ENCODE measurements around the gene HSFX1.
"Not testable (repeated sequence)": the region's sequence is repeated elsewhere in the genome, so short reads cannot be mapped to it uniquely, and the experiment has no call there.

Gene HSFX1
- total RNA-seq: 0.04 to 0.19 (median 0.11) reads per million in 3 experiments

GRCh38 chrX:149773768-149774167 lies at the start of gene HSFX1:
Gene HSFX1 (plus strand): TSS chrX:149774068. CDS start chrX:149774682, 614 bp downstream.
- not testable (repeated sequence) for DNase-seq

GRCh38 chrX:149727308-149727707 lies 46.6 kb upstream of the HSFX1 start:
- DNase-seq: not testable (repeated sequence)

GRCh38 chrX:149742269-149742668 lies 31.6 kb upstream of the HSFX1 start:
- DNase-seq: not testable (repeated sequence)

GRCh38 chrX:149746390-149747007 lies 27.4 kb upstream of the HSFX1 start:
- DNase-seq: not testable (repeated sequence)

- DNase-seq: no peak
Measured at GRCh38 chrX:149757206-149758067, 16.4 kb upstream of the HSFX1 start.

- DNase-seq: no peak
Measured at GRCh38 chrX:149758068-149758714, 15.7 kb upstream of the HSFX1 start.

- not testable (repeated sequence) for DNase-seq
Measured at GRCh38 chrX:149758715-149759078, 15.2 kb upstream of the HSFX1 start.

GRCh38 chrX:149759824-149760223 lies 14.0 kb upstream of the HSFX1 start:
- no peak for DNase-seq

- no peak for DNase-seq
Measured at GRCh38 chrX:149760965-149761364, 12.9 kb upstream of the HSFX1 start.

GRCh38 chrX:149761858-149762674 lies 11.8 kb upstream of the HSFX1 start:
- not testable (repeated sequence) for DNase-seq

- no peak for DNase-seq
Measured at GRCh38 chrX:149762696-149763614, 10.9 kb upstream of the HSFX1 start.

GRCh38 chrX:149770344-149770743 lies 3.5 kb upstream of the HSFX1 start:
- not testable (repeated sequence) for DNase-seq

- DNase-seq: not testable (repeated sequence)
Measured at GRCh38 chrX:149773026-149773425, 842 bp upstream of the HSFX1 start.

GRCh38 chrX:149777999-149778398 lies 4.1 kb downstream of the HSFX1 start:
- not testable (repeated sequence) for DNase-seq

- not testable (repeated sequence) for DNase-seq
Measured at GRCh38 chrX:149781727-149782126, 7.9 kb downstream of the HSFX1 start, which contains the start of gene MAGEA9. Gene MAGEA9 (plus strand): TSS chrX:149781930. CDS start chrX:149786211, 4,281 bp downstream.

GRCh38 chrX:149795531-149795930 lies 21.7 kb downstream of the HSFX1 start:
- DNase-seq: not testable (repeated sequence)

GRCh38 chrX:149799095-149799714 lies 25.3 kb downstream of the HSFX1 start:
- no peak for DNase-seq

GRCh38 chrX:149799938-149800337 lies 26.1 kb downstream of the HSFX1 start:
- no peak for DNase-seq

GRCh38 chrX:149803458-149804062 lies 29.7 kb downstream of the HSFX1 start:
- DNase-seq: no peak

- DNase-seq: no peak
Measured at GRCh38 chrX:149804102-149804501, 30.2 kb downstream of the HSFX1 start.
